ENCODE measurements around the gene ZC3H12A. TPM values are rescaled to one million over a fixed set of nuclear protein-coding genes. Genes with fewer than 3 reads are reported as not detected.

ZC3H12A gene
- total and polyA plus RNA-seq, 2 donors (not counting 1 experiment from before 2014, with no cell fraction given), result 73.0 to 170 TPM

DNA sequence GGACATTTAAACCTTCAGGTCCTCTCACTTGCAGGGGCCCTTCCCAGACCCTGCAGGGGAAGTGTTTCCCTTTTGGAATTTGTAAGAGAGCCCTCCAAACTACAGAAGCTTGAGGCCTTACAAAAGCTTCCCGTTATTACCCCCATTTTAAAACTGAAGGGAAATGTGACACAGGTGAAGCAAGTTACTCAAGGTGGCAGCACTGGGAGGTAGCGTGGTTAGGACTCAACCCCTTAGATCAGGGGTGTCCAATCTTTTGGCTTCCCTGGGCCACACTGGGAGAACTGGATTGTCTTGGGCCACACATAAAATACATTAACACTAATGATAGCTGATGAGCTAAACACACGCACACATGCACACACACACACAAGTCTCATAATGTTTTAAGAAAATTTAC lies 15.8 kb upstream of the ZC3H12A start:
- no peak overlapping the region for H3K27ac Mint-ChIP-seq
- ATAC-seq (ENCODE audit: low read depth) (no peak), DNase-seq (no peak)
- TF ChIP-seq, protein P1, sequence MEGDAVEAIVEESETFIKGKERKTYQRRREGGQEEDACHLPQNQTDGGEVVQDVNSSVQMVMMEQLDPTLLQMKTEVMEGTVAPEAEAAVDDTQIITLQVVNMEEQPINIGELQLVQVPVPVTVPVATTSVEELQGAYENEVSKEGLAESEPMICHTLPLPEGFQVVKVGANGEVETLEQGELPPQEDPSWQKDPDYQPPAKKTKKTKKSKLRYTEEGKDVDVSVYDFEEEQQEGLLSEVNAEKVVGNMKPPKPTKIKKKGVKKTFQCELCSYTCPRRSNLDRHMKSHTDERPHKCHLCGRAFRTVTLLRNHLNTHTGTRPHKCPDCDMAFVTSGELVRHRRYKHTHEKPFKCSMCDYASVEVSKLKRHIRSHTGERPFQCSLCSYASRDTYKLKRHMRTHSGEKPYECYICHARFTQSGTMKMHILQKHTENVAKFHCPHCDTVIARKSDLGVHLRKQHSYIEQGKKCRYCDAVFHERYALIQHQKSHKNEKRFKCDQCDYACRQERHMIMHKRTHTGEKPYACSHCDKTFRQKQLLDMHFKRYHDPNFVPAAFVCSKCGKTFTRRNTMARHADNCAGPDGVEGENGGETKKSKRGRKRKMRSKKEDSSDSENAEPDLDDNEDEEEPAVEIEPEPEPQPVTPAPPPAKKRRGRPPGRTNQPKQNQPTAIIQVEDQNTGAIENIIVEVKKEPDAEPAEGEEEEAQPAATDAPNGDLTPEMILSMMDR (IDR thresholded peaks at IDR 0.05), result no peak
- TF ChIP-seq EZH2 (IDR thresholded peaks at IDR 0.05; ENCODE audit: borderline replicate concordance, insufficient read depth, low read depth, low read length, poor library complexity, severe bottlenecking), result no peak
- no peak overlapping the region for H3K9ac ChIP-seq (ENCODE audit: low read length)
- POLR2A ChIA-PET, result interaction anchor here (0.7 to 1.6 kb wide), 4 partner anchors 15 to 109 kb away, joined by 3 to 5 read pairs (median 4); partner anchors contain the start of gene ZC3H12A
- no peak overlapping the region for H2AFZ ChIP-seq (ENCODE audit: insufficient read depth, low read depth, low read length, poor library complexity, severe bottlenecking)
- H3K27ac ChIP-seq (ENCODE audit: low read length in 2 of 2), result no peak overlapping the region
- H3K4me1 Mint-ChIP-seq, result peaks cover 4% of the 10 kb centered on the region
- no peak overlapping the region for H3K4me3 ChIP-seq (ENCODE audit: control extremely low read depth in 1 of 5, extremely low read depth in 1 of 5, insufficient read depth in 1 of 5, low read depth in 2 of 5, low read length in 4 of 5)
- 100% methylated on average over 1 of the region's 3 CpGs for WGBS (ENCODE audit: insufficient coverage)
- peaks cover 0 to 2% (median 0%) of the 10 kb centered on the region in 4 experiments for H3K27me3 ChIP-seq (replicated peaks in 1 of 4; ENCODE audit: control extremely low read depth in 1 of 4, control insufficient read depth in 3 of 4, insufficient read depth in 4 of 4, low read length in 3 of 4)
- H3K9me3 Mint-ChIP-seq (ENCODE audit: insufficient read depth), result no peaks in the 10 kb centered on the region
- no peak overlapping the region for H3K4me3 Mint-ChIP-seq
- no peaks in the 10 kb centered on the region for H3K36me3 ChIP-seq (replicated peaks in 1 of 2; ENCODE audit: control extremely low read depth in 1 of 2, control insufficient read depth in 1 of 2, extremely low read depth in 1 of 2, insufficient read depth in 2 of 2, low read length in 1 of 2)
- peaks cover 0 to 6% of the 10 kb centered on the region in 2 donors for H3K4me1 ChIP-seq (ENCODE audit: control insufficient read depth in 2 of 2, insufficient read depth in 2 of 2, low read length in 2 of 2)
- no peak overlapping the region for H3K4me2 ChIP-seq (replicated peaks; ENCODE audit: low read depth, low read length, poor library complexity, severe bottlenecking)
- H3K79me2 ChIP-seq (ENCODE audit: control insufficient read depth, insufficient read depth, low read length), result no peaks in the 10 kb centered on the region
- CTCF ChIA-PET, result interaction anchor here (1.0 to 13.7 kb wide), 3 partner anchors 22 to 217 kb away, joined by 5 to 690 read pairs (median 21); partner anchors contain the start of genes MEAF6 and ZC3H12A
- no peaks in the 10 kb centered on the region for H3K9me3 ChIP-seq (ENCODE audit: control extremely low read depth in 1 of 3, control insufficient read depth in 2 of 3, insufficient read depth in 1 of 3, low read length in 2 of 3)
- intact Hi-C loops (cut with micrococcal nuclease), result no loop called here
- no peaks in the 10 kb centered on the region for H4K20me1 ChIP-seq (ENCODE audit: control insufficient read depth, insufficient read depth, low read length, poor library complexity, severe bottlenecking)
- H3K27me3 Mint-ChIP-seq, result no peaks in the 10 kb centered on the region

DNA sequence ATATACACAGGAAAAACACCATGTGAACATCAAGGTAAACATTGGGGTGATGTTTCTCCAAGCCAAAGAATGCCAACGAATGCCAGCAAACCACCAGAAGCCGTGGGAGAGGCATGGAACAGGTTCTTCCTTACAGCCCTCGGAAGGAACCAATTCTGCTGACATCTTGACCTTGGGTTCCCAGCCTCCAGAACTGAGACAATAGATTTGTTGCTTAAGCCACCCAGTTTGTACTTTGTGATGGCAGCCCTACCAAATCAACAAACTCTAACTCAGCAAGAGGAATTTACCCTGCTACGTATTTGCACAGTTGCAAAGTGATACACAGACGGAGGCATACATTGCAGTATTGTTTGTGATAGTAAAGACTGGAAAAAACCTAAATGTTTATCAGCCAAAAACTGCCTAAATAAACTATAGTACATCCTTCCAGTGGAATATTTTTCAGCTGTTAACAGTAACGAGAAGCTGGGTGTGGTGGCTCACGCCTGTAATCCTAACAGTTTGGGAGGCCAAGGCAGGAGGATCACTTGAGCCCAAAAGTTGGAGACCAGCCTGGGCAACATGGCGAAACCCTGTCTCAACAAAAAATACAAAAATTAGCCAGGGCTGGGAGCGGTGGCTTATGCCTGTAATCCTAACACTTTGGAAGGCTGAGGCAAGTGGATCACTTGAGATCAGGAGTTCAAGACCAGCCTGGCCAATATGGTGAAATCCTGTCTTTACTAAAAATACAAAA lies 12.5 kb upstream of the ZC3H12A start:
- Histone ChIP-seq H3K27me3 (replicated peaks in 1 of 4; ENCODE audit: control extremely low read depth in 1 of 4, control insufficient read depth in 3 of 4, insufficient read depth in 4 of 4, low read length in 3 of 4) (no peaks in the 10 kb centered on the region), H3K9ac (ENCODE audit: low read length) (no peak overlapping the region), H3K4me2 (replicated peaks; ENCODE audit: low read depth, low read length, poor library complexity, severe bottlenecking) (no peak overlapping the region), H3K79me2 (ENCODE audit: control insufficient read depth, insufficient read depth, low read length) (no peaks in the 10 kb centered on the region), H3K4me3 (ENCODE audit: control extremely low read depth in 1 of 5, extremely low read depth in 1 of 5, insufficient read depth in 1 of 5, low read depth in 2 of 5, low read length in 4 of 5) (no peak overlapping the region), H3K36me3 (replicated peaks in 1 of 2; ENCODE audit: control extremely low read depth in 1 of 2, control insufficient read depth in 1 of 2, extremely low read depth in 1 of 2, insufficient read depth in 2 of 2, low read length in 1 of 2) (no peaks in the 10 kb centered on the region), H3K9me3 (ENCODE audit: control extremely low read depth in 1 of 3, control insufficient read depth in 2 of 3, insufficient read depth in 1 of 3, low read length in 2 of 3) (no peaks in the 10 kb centered on the region), H4K20me1 (ENCODE audit: control insufficient read depth, insufficient read depth, low read length, poor library complexity, severe bottlenecking) (no peaks in the 10 kb centered on the region), H3K4me1 (ENCODE audit: control insufficient read depth in 2 of 2, insufficient read depth in 2 of 2, low read length in 2 of 2) (no peaks in the 10 kb centered on the region), H3K27ac (ENCODE audit: low read length in 2 of 2) (no peak overlapping the region), H2AFZ (ENCODE audit: insufficient read depth, low read depth, low read length, poor library complexity, severe bottlenecking) (no peak overlapping the region)
- no peak for ATAC-seq (ENCODE audit: low read depth)
- POLR2A ChIA-PET, result no interaction called here
- no peaks in the 10 kb centered on the region for H3K9me3 Mint-ChIP-seq (ENCODE audit: insufficient read depth)
- TF ChIP-seq, protein P1 (IDR thresholded peaks at IDR 0.05), result no peak
- TF ChIP-seq EZH2 (IDR thresholded peaks at IDR 0.05; ENCODE audit: borderline replicate concordance, insufficient read depth, low read depth, low read length, poor library complexity, severe bottlenecking), result no peak
- H3K4me3 Mint-ChIP-seq, result no peak overlapping the region
- H3K4me1 Mint-ChIP-seq, result no peaks in the 10 kb centered on the region
- H3K27me3 Mint-ChIP-seq, result no peaks in the 10 kb centered on the region
- intact Hi-C loops (cut with micrococcal nuclease), result no loop called here
- no peak for DNase-seq
- H3K27ac Mint-ChIP-seq, result no peak overlapping the region
- 93% methylated on average over 5 of the region's 9 CpGs for WGBS (ENCODE audit: insufficient coverage)
- CTCF ChIA-PET, result interaction anchor here (1.4 kb wide), 2 partner anchors 24 to 26 kb away, joined by 5 to 11 read pairs; no protein-coding TSS in a partner anchor
